ENCODE data around the gene FPR1.

DNA sequence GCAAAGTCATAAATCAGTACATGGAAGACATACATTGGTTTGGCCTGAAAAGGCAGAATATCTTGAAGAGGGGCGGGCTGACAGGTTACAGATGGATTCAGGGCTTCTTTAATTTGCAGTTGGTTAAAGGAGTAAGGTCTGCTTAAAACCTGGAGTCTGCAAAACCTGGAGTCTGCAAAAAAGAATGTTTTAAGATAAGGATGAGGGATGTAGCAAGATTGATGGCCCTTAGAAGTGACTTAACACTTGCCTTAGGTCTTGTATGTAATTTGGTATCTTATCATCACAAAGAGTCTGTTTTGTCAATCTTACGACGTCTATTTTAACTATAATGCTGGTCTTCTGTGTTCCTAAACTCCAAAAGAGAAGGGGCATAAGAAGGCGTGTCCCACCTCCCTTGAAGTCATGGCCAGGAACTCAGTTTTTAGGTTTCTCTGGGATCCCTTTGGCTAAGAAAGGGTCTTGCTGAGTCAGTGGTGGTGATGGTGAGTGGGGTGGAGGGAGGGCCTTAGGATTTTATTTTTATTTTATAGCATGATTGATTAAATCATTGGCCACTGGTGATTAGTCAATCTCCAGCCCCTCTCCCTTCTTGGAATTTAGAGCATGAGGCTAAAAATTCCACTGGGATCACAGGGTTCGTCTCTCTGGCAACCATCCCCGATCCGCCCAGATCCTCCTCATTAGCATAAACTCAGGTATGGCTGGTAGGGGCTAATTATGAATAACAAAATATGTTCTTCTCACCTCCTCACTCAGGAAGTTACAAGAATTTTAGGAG, 17.7 kb downstream of the FPR1 start:
- no peak for TF ChIP-seq POLR2A (IDR thresholded peaks at IDR 0.05)
- TF ChIP-seq CTCF (IDR thresholded peaks at IDR 0.05): no peak
